ENCODE results near the gene NOL4L. TPM values are rescaled to one million over a fixed set of nuclear protein-coding genes. Genes with fewer than 3 reads are reported as not detected.

The NOL4L gene
- total RNA-seq, 1 experiment from 2014 or later: 1.4 TPM

- no TSS peak for BruUV-seq (replicated peaks)
- H3K9me3 ChIP-seq (ENCODE audit: low read depth, low read length, poor library complexity, severe bottlenecking): no peaks in the 10 kb centered on the region
- H3K4me1 ChIP-seq (ENCODE audit: insufficient read depth, low read length, poor library complexity, severe bottlenecking): no peaks in the 10 kb centered on the region
- ChIA-PET POLR2A (ENCODE audit: low non-redundant PET) (no interaction called here), CTCF (no interaction called here)
- no peak overlapping the region for H3K27ac ChIP-seq (ENCODE audit: low read depth, low read length, poor library complexity, severe bottlenecking)
- H3K27me3 ChIP-seq (replicated peaks; ENCODE audit: insufficient read depth, low read depth, low read length, poor library complexity): no peaks in the 10 kb centered on the region
- no peak for DNase-seq (ENCODE audit: low spot score)
- no peaks in the 10 kb centered on the region for H3K36me3 ChIP-seq (ENCODE audit: insufficient read depth, low read length, poor library complexity, severe bottlenecking)
- TF ChIP-seq CTCF (conservative IDR thresholded peaks at IDR 0.05; ENCODE audit: low read depth, low read length): no peak
- TF ChIP-seq EZH2 (IDR thresholded peaks at IDR 0.05; ENCODE audit: borderline replicate concordance, low read depth, low read length, poor library complexity, severe bottlenecking): no peak
- H3K4me3 ChIP-seq (ENCODE audit: low read depth, low read length, poor library complexity, severe bottlenecking): no peak overlapping the region
- intact Hi-C loops (cut with micrococcal nuclease; ENCODE audit: unreplicated experiment): no loop called here
Measured at GRCh38 chr20:32462900-32463641, 122.1 kb downstream of the NOL4L start.

- no TSS peak for BruUV-seq (replicated peaks)
- H3K4me1 ChIP-seq (ENCODE audit: insufficient read depth, low read length, poor library complexity, severe bottlenecking): no peaks in the 10 kb centered on the region
- CTCF ChIA-PET: no interaction called here
Measured at GRCh38 chr20:32461836-32462600, 123.1 kb downstream of the NOL4L start.

GRCh38 chr20:32460683-32461320 is 124.3 kb downstream of the NOL4L start:
- intact Hi-C loops (cut with micrococcal nuclease; ENCODE audit: unreplicated experiment): no loop called here
- no peak overlapping the region for H3K4me3 ChIP-seq (ENCODE audit: low read depth, low read length, poor library complexity, severe bottlenecking)
- no peaks in the 10 kb centered on the region for H3K36me3 ChIP-seq (ENCODE audit: insufficient read depth, low read length, poor library complexity, severe bottlenecking)
- H3K27me3 ChIP-seq (replicated peaks; ENCODE audit: insufficient read depth, low read depth, low read length, poor library complexity): no peaks in the 10 kb centered on the region
- POLR2A ChIA-PET (ENCODE audit: low non-redundant PET): no interaction called here
- DNase-seq (ENCODE audit: low spot score): no peak
- H3K4me1 ChIP-seq (ENCODE audit: insufficient read depth, low read length, poor library complexity, severe bottlenecking): no peaks in the 10 kb centered on the region
- H3K9me3 ChIP-seq (ENCODE audit: low read depth, low read length, poor library complexity, severe bottlenecking): no peaks in the 10 kb centered on the region
- H3K27ac ChIP-seq (ENCODE audit: low read depth, low read length, poor library complexity, severe bottlenecking): no peak overlapping the region
- no TSS peak for BruUV-seq (replicated peaks)
- CTCF ChIA-PET: no interaction called here
- TF ChIP-seq EZH2 (IDR thresholded peaks at IDR 0.05; ENCODE audit: borderline replicate concordance, low read depth, low read length, poor library complexity, severe bottlenecking) (no peak), CTCF (conservative IDR thresholded peaks at IDR 0.05; ENCODE audit: low read depth, low read length) (no peak)

More at GRCh38 chr20:32461836-32462600, 123.1 kb downstream of the NOL4L start:
- DNase-seq (ENCODE audit: low spot score): no peak
- Histone ChIP-seq H3K9me3 (ENCODE audit: low read depth, low read length, poor library complexity, severe bottlenecking) (no peaks in the 10 kb centered on the region), H3K4me3 (ENCODE audit: low read depth, low read length, poor library complexity, severe bottlenecking) (no peak overlapping the region), H3K36me3 (ENCODE audit: insufficient read depth, low read length, poor library complexity, severe bottlenecking) (no peaks in the 10 kb centered on the region), H3K27me3 (replicated peaks; ENCODE audit: insufficient read depth, low read depth, low read length, poor library complexity) (no peaks in the 10 kb centered on the region), H3K27ac (ENCODE audit: low read depth, low read length, poor library complexity, severe bottlenecking) (no peak overlapping the region)
- TF ChIP-seq CTCF (conservative IDR thresholded peaks at IDR 0.05; ENCODE audit: low read depth, low read length): no peak
- POLR2A ChIA-PET (ENCODE audit: low non-redundant PET): no interaction called here
- intact Hi-C loops (cut with micrococcal nuclease; ENCODE audit: unreplicated experiment): no loop called here

Measured in A673 (cell line).